A673 (cell line): Measurements from ENCODE around the gene OR4D2.

Experiments
- CTCF ChIP-seq: fragments of 300-800, 200-600 bp; sonication (generic); conservative IDR thresholded peaks from 2 replicates; pipeline ENCODE4 v1.5.1; 2017; ENCODE audit warnings: low read depth, mild to moderate bottlenecking, antibody characterized with exemption, low read length, moderate library complexity, mixed read lengths
- EZH2 ChIP-seq: fragments of 200-600 bp; sonication (generic); IDR thresholded peaks from 2 replicates; pipeline ENCODE4 v1.6.1; 2017; ENCODE audit warnings: borderline replicate concordance, low read depth, mild to moderate bottlenecking, mixed read lengths, antibody characterized with exemption, low read length; ENCODE audit not compliant: poor library complexity, severe bottlenecking

GRCh38 chr17:58217766-58218165 is 51.0 kb downstream of the OR4D2 start:
- TF ChIP-seq CTCF (no peak), EZH2 (no peak)
